Liver (tissue), 9 donors: ENCODE measurements around the gene BORCS8. TPM values are rescaled to one million over a fixed set of nuclear protein-coding genes. Genes with fewer than 3 reads are reported as not detected.

Experiments
- DNase-seq: peaks from one replicate; pipeline ENCODE4 v3.0.0-alpha.2; 2017; ENCODE audit warnings: low spot score
- H3K27ac ChIP-seq, 2 donors: one replicate each; pipeline ENCODE4 v1.7.0; 2013; ENCODE audit warnings: inconsistent platforms in 2 of 2, low read length in 2 of 2, control low read depth in 1 of 2, low read depth in 1 of 2, mild to moderate bottlenecking in 1 of 2
- H3K27me3 ChIP-seq, 4 donors: one replicate each; pipeline versions ENCODE4 v1.6.1 to v1.7.0; 2013; ENCODE audit warnings: low read length in 3 of 4, inconsistent platforms in 1 of 4, mild to moderate bottlenecking in 1 of 4, moderate library complexity in 1 of 4; ENCODE audit not compliant: control insufficient read depth in 4 of 4, insufficient read depth in 4 of 4
- H3K36me3 ChIP-seq, 4 donors: one replicate each; pipeline versions ENCODE4 v1.6.1 to v1.7.0; 2013; ENCODE audit warnings: low read length in 3 of 4, mild to moderate bottlenecking in 3 of 4, low read depth in 1 of 4, moderate library complexity in 1 of 4; ENCODE audit not compliant: control insufficient read depth in 4 of 4, insufficient read depth in 3 of 4
- H3K4me1 ChIP-seq, 4 donors: one replicate each; pipeline versions ENCODE4 v1.6.1 to v1.7.0; 2013; ENCODE audit warnings: low read length in 3 of 4, mild to moderate bottlenecking in 3 of 4, moderate library complexity in 1 of 4; ENCODE audit not compliant: control insufficient read depth in 4 of 4, insufficient read depth in 4 of 4
- H3K4me3 ChIP-seq, 3 donors: one replicate each; pipeline versions ENCODE4 v1.6.1 to v1.7.0; 2013; ENCODE audit warnings: low read length in 3 of 3, control low read depth in 1 of 3, low read depth in 1 of 3, mild to moderate bottlenecking in 1 of 3
- H3K9ac ChIP-seq, 2 donors: one replicate each; pipeline ENCODE4 v1.7.0; 2013; ENCODE audit warnings: low read length in 2 of 2, mild to moderate bottlenecking in 2 of 2, moderate library complexity in 2 of 2, control low read depth in 1 of 2, low read depth in 1 of 2
- H3K9me3 ChIP-seq, 4 donors: one replicate each; pipeline versions ENCODE4 v1.6.1 to v1.7.0; 2013; ENCODE audit warnings: low read length in 3 of 4; ENCODE audit not compliant: control insufficient read depth in 4 of 4
- EGR1 ChIP-seq, 2 donors: IDR thresholded peaks; 2 replicates each; pipeline ENCODE4 v1.6.1; 2016 to 2018; ENCODE audit warnings: antibody characterized with exemption in 2 of 2, low read depth in 2 of 2
- FOXA1 ChIP-seq: IDR thresholded peaks from 2 replicates; pipeline ENCODE4 v1.6.1; 2016; ENCODE audit warnings: antibody characterized with exemption
- FOXA2 ChIP-seq: IDR thresholded peaks from 2 replicates; pipeline ENCODE4 v1.6.1; 2016; ENCODE audit warnings: antibody characterized with exemption
- GABPA ChIP-seq, 2 donors: IDR thresholded peaks in 1 of 2; conservative IDR thresholded peaks in 1 of 2; 2 replicates each; pipeline ENCODE4 v1.6.1; 2016; ENCODE audit warnings: antibody characterized with exemption in 2 of 2, mild to moderate bottlenecking in 1 of 2, moderate library complexity in 1 of 2
- HNF4G ChIP-seq: IDR thresholded peaks from 2 replicates; pipeline ENCODE4 v1.6.1; 2016; ENCODE audit warnings: antibody characterized with exemption
- JUND ChIP-seq, 2 donors: IDR thresholded peaks; 2 replicates each; pipeline ENCODE4 v1.6.1; 2016; ENCODE audit warnings: antibody characterized with exemption in 2 of 2
- NR2F2 ChIP-seq: IDR thresholded peaks from 2 replicates; pipeline ENCODE4 v1.6.1; 2016; ENCODE audit warnings: antibody characterized with exemption
- RAD21 ChIP-seq, 2 donors: IDR thresholded peaks; 2 replicates each; pipeline ENCODE4 v1.6.1; 2016; ENCODE audit warnings: antibody characterized with exemption in 2 of 2, mild to moderate bottlenecking in 2 of 2
- RXRA ChIP-seq, 2 donors: IDR thresholded peaks; 2 replicates each; pipeline ENCODE4 v1.6.1; 2017 to 2018; ENCODE audit warnings: antibody characterized with exemption in 2 of 2, mild to moderate bottlenecking in 1 of 2
- TAF1 ChIP-seq: conservative IDR thresholded peaks from 2 replicates; pipeline ENCODE4 v1.6.1; 2016; ENCODE audit warnings: antibody characterized with exemption, mild to moderate bottlenecking
- YY1 ChIP-seq: IDR thresholded peaks from 2 replicates; pipeline ENCODE4 v1.6.1; 2016; ENCODE audit warnings: antibody characterized with exemption, mild to moderate bottlenecking
- WGBS: extraction: QIAGEN DNeasy Blood & Tissue Kit; methylation state at CpG from one replicate; pipeline ENCODE4 v1.1.7; 2013; 5-methylcytosine and 5-hydroxymethylcytosine counted together
- polyA plus RNA-seq, 2 donors: library from polyadenylated mRNA; stranded (reverse) in 1 of 2; unstranded in 1 of 2; fragments of 200-250 nt in 1 of 2; fragments of >200 nt in 1 of 2; fragmentation: Nextera tagmentation in 1 of 2; extraction: Ambion mirVana in 1 of 2; gene quantifications; one replicate each; pipeline versions ENCODE4 v1.2.1 to v1.2.3, GENCODE V29; 2013 to 2015
- total RNA-seq, 2 donors: library from RNA; depleted of rRNA; stranded (reverse); fragments of >200 nt; gene quantifications; one replicate each; pipeline ENCODE4 v1.2.3, GENCODE V29; 2014
- TF ChIP-seq, protein P1 (sequence below): IDR thresholded peaks from 2 replicates; pipeline ENCODE4 v1.6.1; 2016; ENCODE audit warnings: antibody characterized with exemption
- TF ChIP-seq, protein P2 (sequence below): IDR thresholded peaks from 2 replicates; pipeline ENCODE4 v1.6.1; 2016; ENCODE audit warnings: antibody characterized with exemption, mild to moderate bottlenecking
- TF ChIP-seq, protein P3 (sequence below): fragments of 150-350 bp; IDR thresholded peaks from 2 replicates; pipeline ENCODE4 v1.5.1; 2017; ENCODE audit warnings: improper control_type of control experiment, low read depth, low read length; ENCODE audit not compliant: missing input control
- TF ChIP-seq, protein P4 (sequence below): IDR thresholded peaks from 2 replicates; pipeline ENCODE4 v1.6.1; 2016; ENCODE audit warnings: antibody characterized with exemption
- TF ChIP-seq, protein P5 (sequence below): IDR thresholded peaks from 2 replicates; pipeline ENCODE4 v1.6.1; 2016; ENCODE audit warnings: antibody characterized with exemption
- donor health status: healthy.
- donor health status: healthy.
- donor health status: healthy.
- donor health status: healthy.
- donor health status: healthy.

Gene BORCS8
- total and polyA plus RNA-seq, 4 donors: 7.6 to 13.5 (median 9.4) TPM

DNA sequence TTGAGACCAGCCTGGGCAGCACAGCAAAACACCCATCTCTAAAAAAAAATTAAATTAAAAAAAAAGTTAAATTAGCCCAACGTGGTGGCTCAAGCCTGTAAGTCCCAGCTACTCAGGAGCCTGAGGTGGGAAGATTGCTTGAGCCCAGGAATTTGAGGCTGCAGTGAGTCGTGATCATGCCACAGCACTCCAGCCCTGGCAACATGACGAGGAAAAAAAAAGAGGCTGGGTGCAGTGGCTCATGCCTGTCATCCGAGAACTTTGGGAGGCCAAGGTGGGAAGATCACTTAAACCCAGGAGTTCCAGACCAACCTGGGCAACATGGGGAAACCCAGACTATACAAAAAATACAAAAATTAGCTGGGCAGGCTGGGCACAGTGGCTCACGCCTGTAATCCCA is 51.5 kb downstream of the BORCS8 start:
- Histone ChIP-seq H3K9ac (no peak overlapping the region), H3K4me1 (peaks cover 0 to 12% (median 6%) of the 10 kb centered on the region in 4 donors), H3K27ac (no peak overlapping the region), H3K27me3 (no peaks in the 10 kb centered on the region), H3K36me3 (no peaks in the 10 kb centered on the region), H3K9me3 (no peaks in the 10 kb centered on the region), H3K4me3 (no peak overlapping the region)
- 83% methylated on average over 5 of the region's 5 CpGs for whole genome bisulfite sequencing
- TF ChIP-seq TAF1: no peak
- TF ChIP-seq, protein P1, sequence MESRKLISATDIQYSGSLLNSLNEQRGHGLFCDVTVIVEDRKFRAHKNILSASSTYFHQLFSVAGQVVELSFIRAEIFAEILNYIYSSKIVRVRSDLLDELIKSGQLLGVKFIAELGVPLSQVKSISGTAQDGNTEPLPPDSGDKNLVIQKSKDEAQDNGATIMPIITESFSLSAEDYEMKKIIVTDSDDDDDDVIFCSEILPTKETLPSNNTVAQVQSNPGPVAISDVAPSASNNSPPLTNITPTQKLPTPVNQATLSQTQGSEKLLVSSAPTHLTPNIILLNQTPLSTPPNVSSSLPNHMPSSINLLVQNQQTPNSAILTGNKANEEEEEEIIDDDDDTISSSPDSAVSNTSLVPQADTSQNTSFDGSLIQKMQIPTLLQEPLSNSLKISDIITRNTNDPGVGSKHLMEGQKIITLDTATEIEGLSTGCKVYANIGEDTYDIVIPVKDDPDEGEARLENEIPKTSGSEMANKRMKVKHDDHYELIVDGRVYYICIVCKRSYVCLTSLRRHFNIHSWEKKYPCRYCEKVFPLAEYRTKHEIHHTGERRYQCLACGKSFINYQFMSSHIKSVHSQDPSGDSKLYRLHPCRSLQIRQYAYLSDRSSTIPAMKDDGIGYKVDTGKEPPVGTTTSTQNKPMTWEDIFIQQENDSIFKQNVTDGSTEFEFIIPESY: no peak
- TF ChIP-seq, protein P2, sequence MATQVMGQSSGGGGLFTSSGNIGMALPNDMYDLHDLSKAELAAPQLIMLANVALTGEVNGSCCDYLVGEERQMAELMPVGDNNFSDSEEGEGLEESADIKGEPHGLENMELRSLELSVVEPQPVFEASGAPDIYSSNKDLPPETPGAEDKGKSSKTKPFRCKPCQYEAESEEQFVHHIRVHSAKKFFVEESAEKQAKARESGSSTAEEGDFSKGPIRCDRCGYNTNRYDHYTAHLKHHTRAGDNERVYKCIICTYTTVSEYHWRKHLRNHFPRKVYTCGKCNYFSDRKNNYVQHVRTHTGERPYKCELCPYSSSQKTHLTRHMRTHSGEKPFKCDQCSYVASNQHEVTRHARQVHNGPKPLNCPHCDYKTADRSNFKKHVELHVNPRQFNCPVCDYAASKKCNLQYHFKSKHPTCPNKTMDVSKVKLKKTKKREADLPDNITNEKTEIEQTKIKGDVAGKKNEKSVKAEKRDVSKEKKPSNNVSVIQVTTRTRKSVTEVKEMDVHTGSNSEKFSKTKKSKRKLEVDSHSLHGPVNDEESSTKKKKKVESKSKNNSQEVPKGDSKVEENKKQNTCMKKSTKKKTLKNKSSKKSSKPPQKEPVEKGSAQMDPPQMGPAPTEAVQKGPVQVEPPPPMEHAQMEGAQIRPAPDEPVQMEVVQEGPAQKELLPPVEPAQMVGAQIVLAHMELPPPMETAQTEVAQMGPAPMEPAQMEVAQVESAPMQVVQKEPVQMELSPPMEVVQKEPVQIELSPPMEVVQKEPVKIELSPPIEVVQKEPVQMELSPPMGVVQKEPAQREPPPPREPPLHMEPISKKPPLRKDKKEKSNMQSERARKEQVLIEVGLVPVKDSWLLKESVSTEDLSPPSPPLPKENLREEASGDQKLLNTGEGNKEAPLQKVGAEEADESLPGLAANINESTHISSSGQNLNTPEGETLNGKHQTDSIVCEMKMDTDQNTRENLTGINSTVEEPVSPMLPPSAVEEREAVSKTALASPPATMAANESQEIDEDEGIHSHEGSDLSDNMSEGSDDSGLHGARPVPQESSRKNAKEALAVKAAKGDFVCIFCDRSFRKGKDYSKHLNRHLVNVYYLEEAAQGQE: no peak
- TF ChIP-seq, protein P3, sequence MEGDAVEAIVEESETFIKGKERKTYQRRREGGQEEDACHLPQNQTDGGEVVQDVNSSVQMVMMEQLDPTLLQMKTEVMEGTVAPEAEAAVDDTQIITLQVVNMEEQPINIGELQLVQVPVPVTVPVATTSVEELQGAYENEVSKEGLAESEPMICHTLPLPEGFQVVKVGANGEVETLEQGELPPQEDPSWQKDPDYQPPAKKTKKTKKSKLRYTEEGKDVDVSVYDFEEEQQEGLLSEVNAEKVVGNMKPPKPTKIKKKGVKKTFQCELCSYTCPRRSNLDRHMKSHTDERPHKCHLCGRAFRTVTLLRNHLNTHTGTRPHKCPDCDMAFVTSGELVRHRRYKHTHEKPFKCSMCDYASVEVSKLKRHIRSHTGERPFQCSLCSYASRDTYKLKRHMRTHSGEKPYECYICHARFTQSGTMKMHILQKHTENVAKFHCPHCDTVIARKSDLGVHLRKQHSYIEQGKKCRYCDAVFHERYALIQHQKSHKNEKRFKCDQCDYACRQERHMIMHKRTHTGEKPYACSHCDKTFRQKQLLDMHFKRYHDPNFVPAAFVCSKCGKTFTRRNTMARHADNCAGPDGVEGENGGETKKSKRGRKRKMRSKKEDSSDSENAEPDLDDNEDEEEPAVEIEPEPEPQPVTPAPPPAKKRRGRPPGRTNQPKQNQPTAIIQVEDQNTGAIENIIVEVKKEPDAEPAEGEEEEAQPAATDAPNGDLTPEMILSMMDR: no peak
- TF ChIP-seq EGR1 (IDR thresholded peaks at IDR 0.05; ENCODE audit: low read depth in 2 of 2): no peak
- TF ChIP-seq, protein P4, sequence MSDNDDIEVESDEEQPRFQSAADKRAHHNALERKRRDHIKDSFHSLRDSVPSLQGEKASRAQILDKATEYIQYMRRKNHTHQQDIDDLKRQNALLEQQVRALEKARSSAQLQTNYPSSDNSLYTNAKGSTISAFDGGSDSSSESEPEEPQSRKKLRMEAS: no peak
- no peak for DNase-seq

DNA sequence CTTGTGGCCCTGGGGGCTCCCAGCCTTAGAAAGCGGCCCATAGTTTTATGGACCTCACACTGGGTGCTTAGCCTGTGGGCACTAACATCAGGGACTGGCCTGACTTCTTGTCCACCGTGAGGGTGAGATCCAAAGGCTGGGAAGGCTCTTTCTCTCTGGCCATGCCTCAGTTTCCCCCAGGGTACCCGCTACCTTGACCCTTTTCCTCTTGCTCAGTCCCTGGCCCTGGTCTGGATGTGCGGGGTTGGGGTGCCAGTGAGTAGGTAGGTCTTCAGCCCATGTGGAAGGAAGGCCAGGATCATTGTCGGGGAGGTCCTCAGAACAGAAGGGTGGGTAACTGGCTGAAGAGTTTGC is 52.1 kb downstream of the BORCS8 start:
- Histone ChIP-seq H3K4me1 (peaks cover 0 to 14% (median 8%) of the 10 kb centered on the region in 4 donors), H3K9me3 (no peaks in the 10 kb centered on the region), H3K27me3 (no peaks in the 10 kb centered on the region), H3K27ac (no peak overlapping the region), H3K4me3 (no peak overlapping the region), H3K9ac (no peak overlapping the region), H3K36me3 (no peaks in the 10 kb centered on the region)
- 40% methylated on average over 5 of the region's 5 CpGs for WGBS
- DNase-seq: no peak
- TF ChIP-seq, protein P4: no peak
- TF ChIP-seq, protein P3: no peak
- TF ChIP-seq TAF1 (no peak), RXRA (IDR thresholded peaks at IDR 0.05) (no peak), HNF4G (no peak), FOXA1 (no peak), EGR1 (IDR thresholded peaks at IDR 0.05; ENCODE audit: low read depth in 2 of 2) (no peak), GABPA (IDR thresholded peaks at IDR 0.05 in 1 of 2, conservative IDR thresholded peaks at IDR 0.05 in 1 of 2) (no peak), YY1 (no peak), NR2F2 (no peak), RAD21 (IDR thresholded peaks at IDR 0.05) (no peak), FOXA2 (no peak), JUND (IDR thresholded peaks at IDR 0.05) (no peak)
- TF ChIP-seq, protein P5, sequence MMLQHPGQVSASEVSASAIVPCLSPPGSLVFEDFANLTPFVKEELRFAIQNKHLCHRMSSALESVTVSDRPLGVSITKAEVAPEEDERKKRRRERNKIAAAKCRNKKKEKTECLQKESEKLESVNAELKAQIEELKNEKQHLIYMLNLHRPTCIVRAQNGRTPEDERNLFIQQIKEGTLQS: no peak
- TF ChIP-seq, protein P1: no peak
